ENCODE results near the gene USP11.

DNA sequence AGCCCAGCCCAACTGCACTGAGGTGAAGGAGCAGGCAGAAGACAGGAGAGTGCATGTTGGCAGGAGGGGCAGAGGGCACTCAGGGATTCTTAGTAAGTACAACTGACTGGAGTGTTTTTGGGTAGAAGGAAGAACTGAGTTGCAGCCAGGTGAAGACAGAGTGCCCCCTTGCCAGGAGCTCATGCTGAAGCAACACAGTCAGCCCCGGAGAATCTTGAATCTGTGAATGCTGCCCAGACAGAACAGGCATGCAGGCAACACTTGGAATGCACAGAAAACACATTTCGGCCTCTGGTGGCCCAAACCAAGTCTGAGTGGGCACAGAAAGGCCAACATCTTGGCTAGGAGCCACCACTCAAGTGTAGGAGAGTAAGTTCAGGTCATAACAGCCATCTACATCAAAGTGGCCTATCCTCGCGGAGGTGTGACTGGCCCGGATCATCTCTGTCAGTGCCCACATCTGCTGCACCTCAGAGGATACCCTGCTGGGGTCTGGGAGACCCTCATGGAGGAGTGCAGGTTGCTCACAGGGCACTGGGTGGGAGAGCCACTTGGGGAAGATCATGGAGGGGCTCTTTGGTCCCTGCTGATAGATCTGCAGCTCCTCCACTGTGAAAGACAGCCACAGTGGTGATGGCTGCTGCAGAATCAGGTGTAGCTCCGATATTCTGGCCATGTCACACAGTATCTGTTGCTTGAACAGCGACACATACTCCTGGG is 40.4 kb downstream of the USP11 start:
- TF ChIP-seq, protein P1, sequence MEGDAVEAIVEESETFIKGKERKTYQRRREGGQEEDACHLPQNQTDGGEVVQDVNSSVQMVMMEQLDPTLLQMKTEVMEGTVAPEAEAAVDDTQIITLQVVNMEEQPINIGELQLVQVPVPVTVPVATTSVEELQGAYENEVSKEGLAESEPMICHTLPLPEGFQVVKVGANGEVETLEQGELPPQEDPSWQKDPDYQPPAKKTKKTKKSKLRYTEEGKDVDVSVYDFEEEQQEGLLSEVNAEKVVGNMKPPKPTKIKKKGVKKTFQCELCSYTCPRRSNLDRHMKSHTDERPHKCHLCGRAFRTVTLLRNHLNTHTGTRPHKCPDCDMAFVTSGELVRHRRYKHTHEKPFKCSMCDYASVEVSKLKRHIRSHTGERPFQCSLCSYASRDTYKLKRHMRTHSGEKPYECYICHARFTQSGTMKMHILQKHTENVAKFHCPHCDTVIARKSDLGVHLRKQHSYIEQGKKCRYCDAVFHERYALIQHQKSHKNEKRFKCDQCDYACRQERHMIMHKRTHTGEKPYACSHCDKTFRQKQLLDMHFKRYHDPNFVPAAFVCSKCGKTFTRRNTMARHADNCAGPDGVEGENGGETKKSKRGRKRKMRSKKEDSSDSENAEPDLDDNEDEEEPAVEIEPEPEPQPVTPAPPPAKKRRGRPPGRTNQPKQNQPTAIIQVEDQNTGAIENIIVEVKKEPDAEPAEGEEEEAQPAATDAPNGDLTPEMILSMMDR (IDR thresholded peaks at IDR 0.05): no peak
- TF ChIP-seq EZH2 (IDR thresholded peaks at IDR 0.05; ENCODE audit: borderline replicate concordance, insufficient read depth, low read depth, low read length, poor library complexity, severe bottlenecking): no peak

Data from B cell (primary cell).